HG03175 (cell line): ENCODE data around the gene OR2F1.

ENCODE experiments used
- ATAC-seq: cut with Tn5 transposase; IDR thresholded peaks from one replicate; pipeline ENCODE4 v1.9.1; 2021; ENCODE audit warnings: mild to moderate bottlenecking, moderate library complexity; ENCODE audit not compliant: unreplicated experiment

The OR2F1 gene, protein sequence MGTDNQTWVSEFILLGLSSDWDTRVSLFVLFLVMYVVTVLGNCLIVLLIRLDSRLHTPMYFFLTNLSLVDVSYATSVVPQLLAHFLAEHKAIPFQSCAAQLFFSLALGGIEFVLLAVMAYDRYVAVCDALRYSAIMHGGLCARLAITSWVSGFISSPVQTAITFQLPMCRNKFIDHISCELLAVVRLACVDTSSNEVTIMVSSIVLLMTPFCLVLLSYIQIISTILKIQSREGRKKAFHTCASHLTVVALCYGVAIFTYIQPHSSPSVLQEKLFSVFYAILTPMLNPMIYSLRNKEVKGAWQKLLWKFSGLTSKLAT

GRCh38 chr7:143954544-143954943 lies at the start of gene OR2F1:
OR2F1 (plus strand) TSS chr7:143954844; CDS start chr7:143959971, 5,127 bp downstream.
- no peak for ATAC-seq

DNA sequence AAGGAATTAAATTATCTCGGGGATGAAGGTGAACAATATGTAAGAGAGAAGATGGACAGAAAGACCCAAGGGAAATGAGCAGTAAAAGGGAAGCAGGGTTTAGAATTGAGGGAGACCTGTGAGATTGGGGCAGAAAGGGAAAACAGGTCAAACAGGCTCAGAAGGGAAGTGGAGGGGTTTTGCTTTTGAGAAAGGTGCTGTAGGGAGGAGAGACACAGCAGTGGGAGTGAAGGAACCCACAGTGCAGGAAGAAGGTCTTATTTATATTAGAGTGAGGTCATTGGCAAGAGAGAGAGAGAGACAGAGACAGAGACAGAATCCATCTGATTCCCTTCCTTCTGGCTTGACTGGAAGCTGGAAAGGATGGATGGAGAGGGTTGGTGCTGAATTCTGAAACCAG lies 49.1 kb upstream of the OR2F1 start:
- no peak for ATAC-seq

- no peak for ATAC-seq
Measured at GRCh38 chr7:143906151-143906550, 48.5 kb upstream of the OR2F1 start.

DNA sequence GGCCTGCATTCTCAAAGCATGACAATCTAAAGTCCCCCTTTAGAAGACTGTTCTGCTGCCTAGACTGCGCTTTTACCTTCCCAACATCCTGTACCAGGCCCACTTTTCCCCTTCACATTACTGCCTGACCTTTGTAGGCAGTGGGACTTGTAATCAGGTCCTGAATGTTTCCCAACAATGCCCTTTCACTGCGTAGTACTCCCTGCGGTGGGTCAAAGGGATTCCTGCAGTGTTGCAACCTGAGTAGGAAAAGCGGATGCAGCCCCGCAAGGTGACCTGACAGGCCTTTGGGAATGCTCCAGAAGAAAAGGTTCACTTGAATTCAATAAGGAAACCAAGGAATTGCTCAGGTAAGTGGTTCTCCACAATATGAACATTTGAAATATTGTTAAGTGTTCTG lies 47.7 kb upstream of the OR2F1 start:
- no peak for ATAC-seq

DNA sequence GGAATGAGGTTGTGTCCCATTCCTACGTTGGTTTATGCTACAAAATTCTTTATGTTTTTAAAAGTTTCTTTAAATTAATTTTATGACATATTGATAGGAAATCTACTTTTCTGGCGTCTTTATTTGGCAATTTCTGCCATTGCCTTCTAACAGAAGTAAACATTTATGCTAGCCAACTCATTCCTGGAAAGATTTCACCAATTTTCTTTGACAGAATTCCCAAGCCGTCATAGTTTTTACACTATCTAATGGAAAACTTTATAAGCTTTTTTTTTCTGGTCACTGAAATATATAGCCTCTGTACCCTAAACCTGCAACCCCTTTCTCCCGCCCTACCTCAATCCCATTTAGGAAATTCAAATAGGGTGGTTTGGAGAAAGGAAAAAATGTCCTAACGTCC lies 46.5 kb upstream of the OR2F1 start:
- ATAC-seq: no peak

- no peak for ATAC-seq
Measured at GRCh38 chr7:143909863-143910262, 44.8 kb upstream of the OR2F1 start.

GRCh38 chr7:143910473-143911248 lies 44.0 kb upstream of the OR2F1 start:
- ATAC-seq: no peak

DNA sequence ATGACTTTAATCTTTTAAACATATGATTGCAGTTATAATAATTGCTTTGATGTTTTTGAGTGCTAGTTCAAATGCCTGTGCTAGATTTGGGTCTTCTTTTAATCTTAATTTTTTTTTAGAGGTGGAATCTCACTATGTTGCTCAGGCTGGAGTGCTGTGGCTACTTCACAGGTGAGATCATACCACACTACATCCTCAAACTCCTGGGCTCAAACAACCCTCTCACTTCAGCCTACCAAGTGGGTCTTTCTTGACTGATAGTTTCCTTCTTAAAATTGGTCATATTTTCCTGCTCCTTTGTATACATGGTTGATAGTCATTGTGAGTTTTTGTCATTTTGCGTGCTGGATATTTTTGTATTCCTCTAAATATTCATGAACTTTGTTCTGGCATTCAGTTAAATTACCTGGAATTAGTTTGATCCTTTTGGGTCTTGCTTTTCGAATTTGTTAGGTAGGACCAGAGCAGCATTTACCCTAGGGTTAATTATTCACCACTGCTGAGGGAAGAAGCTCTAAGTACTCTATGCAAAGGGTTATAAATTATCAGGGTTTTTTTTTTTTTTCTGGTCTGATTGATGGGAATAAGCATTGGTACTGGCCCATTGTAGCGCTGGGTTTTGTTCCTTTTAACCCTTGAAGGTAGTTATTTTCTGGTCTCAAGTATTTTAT lies 40.6 kb upstream of the OR2F1 start:
- no peak for ATAC-seq

- no peak for ATAC-seq
Measured at GRCh38 chr7:143914938-143915652, 39.5 kb upstream of the OR2F1 start.

DNA sequence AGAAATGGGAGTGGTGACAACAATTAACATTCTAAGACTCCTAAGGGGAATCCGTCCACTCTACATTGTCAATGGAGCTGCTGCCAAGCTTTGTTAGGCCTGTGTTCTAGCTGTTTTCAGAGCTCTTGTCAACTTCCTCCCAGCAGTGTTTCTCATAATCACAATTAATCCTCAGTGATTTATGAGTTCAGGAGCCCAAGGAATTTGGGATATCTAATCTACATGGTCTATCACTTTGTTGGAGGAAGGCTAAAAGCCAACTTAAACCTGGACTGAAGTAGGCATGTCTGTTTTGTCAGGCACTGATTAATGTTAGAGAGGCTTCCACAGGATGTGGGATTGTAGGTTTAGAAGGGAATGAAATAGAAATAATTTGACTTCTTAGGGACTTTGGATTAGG lies 29.8 kb upstream of the OR2F1 start:
- no peak for ATAC-seq

- ATAC-seq: no peak
Measured at GRCh38 chr7:143929224-143929920, 25.3 kb upstream of the OR2F1 start.

DNA sequence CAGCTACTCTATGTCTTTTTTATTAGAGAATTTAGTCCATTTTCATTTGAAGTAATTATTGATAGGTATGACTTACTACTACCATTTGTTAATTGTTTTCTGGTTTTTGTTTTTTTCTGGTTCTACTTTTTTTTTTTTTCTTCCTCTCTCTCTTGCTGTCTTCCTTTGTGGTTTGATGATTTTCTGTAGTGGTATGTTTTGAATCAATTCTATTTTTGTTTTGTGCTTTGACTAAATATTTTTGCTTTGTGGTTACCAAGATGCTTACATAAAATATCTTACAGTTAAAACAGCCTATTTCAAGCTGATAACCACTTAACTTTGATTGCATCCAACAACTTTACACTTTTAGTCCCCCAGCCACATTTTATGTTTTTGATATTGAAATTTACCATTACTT lies 22.9 kb upstream of the OR2F1 start:
- ATAC-seq: no peak

DNA sequence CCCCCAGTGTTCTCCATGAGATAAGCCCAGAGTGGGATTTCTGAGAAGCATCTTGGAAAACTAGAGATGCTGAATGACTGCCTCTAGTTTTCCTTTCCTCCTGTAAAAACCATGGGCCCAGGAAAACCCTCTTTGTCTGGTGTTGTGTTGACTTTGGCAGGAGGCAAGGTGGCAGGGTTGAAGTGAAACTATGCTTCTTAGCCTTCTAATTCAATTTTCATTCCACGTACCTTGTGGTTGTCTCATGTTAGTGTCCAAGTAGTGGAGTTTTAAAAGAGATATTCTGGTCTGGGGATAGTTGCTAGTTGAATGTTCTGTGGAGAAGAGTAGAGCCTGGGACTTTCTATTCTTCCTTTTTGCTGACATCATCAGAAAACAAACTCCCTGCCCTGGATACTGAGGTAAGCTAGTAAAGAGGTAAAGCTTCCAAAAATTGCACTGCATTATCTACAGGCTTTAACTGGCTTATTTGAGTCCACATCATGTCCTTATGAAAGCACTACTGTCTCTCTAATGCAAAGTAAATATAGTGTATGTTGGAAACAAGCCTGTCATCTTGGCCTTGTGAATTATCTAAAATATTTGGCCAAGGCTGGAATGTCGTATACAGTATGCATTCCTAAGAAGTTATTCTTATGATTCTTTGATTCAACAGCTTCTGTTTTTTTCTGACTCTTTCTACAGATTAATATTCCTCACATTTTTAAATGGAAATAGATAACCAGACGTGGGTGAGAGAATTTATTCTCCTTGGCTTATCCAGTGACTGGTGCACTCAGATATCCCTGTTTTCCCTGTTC lies 19.9 kb upstream of the OR2F1 start, which contains the start of gene OR2F2:
OR2F2 (plus strand) TSS at position 708 of the 800 bp plus-strand sequence; CDS start at position 708, 0 bp downstream.
- no peak for ATAC-seq

GRCh38 chr7:143936087-143937009 lies 18.3 kb upstream of the OR2F1 start:
- no peak for ATAC-seq

GRCh38 chr7:143938379-143939243 lies 16.0 kb upstream of the OR2F1 start:
- no peak for ATAC-seq

DNA sequence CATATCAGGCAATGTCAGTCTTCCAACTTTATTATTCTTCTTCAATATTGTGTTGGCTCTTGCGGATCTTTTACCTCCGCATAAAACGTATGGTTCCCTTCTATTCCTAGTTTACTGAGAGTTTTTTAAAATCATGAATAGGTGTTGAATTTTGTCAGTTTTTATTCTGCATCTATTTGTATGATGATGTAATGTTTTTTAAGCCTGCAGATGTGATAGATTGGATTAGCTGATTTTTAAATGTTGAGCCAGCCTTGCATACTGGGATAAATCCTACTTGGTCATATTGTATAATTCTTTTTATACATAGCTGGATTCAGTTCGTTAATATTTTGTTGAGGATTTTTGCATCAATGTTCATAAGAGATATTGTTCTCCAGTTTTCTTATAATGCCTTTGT lies 9.2 kb upstream of the OR2F1 start:
- ATAC-seq: no peak

DNA sequence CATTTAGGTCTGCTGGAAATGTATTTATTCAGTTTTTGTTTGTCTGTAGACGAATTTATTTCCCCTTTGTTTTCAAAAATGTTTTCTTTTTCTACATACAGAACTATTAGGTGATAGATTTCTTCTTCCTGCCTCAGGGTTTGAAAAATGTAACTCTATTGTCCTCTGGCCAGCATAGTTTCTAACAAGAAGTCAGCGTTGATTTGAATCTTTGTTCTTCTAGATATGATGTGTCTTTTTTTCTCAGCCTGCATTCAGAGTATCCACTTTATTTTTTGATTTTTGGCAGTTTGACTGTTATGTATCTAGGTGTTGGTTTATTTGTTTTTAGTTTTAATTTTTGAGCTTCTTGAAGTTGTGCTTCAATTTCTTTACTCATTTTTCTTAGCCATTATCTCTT lies 7.5 kb upstream of the OR2F1 start:
- no peak for ATAC-seq

- ATAC-seq: no peak
Measured at GRCh38 chr7:143948733-143949132, 5.9 kb upstream of the OR2F1 start.
